C4-2B (cell line): ENCODE data around the gene SLC6A6.

Source experiments
- CTCF ChIP-seq: fragments of 450-650 bp; conservative IDR thresholded peaks from 2 replicates; pipeline ENCODE4 v1.5.1; 2017; ENCODE audit warnings: mild to moderate bottlenecking
- ZFX ChIP-seq: fragments of 450-650 bp; IDR thresholded peaks from 2 replicates; pipeline ENCODE4 v1.6.1; 2017

GRCh38 chr3:14405360-14406238 is 3.2 kb downstream of the SLC6A6 start:
- no peak; the same call in 1 of the 2 replicates for TF ChIP-seq CTCF
- TF ChIP-seq ZFX, result no peak
